KMS-11 (cell line): Measurements from ENCODE around the gene SMPD3.

Source experiments
- H2AFZ ChIP-seq: fragments of 200-600 bp; sonication (generic); 2 replicates; pipeline ENCODE4 v1.6.1; 2016; ENCODE audit warnings: antibody characterized with exemption, mixed run types, low read depth
- H3K27ac ChIP-seq: fragments of 200-600 bp; sonication (generic); 2 replicates; pipeline ENCODE4 v1.6.1; 2016; ENCODE audit warnings: mild to moderate bottlenecking, mixed run types
- H3K27me3 ChIP-seq: fragments of 200-600 bp; sonication (generic); 2 replicates; pipeline ENCODE4 v1.6.1; 2017; ENCODE audit warnings: mild to moderate bottlenecking, low read depth, mixed run types, moderate library complexity; ENCODE audit not compliant: insufficient read depth
- H3K36me3 ChIP-seq: fragments of 200-600 bp; sonication (generic); 2 replicates; pipeline ENCODE4 v1.6.1; 2017; ENCODE audit warnings: mild to moderate bottlenecking, mixed run types; ENCODE audit not compliant: insufficient read depth
- H3K4me1 ChIP-seq: fragments of 200-600 bp; sonication (generic); 2 replicates; pipeline ENCODE4 v1.6.1; 2016; ENCODE audit warnings: mild to moderate bottlenecking, low read depth, mixed run types; ENCODE audit not compliant: poor library complexity, severe bottlenecking
- H3K4me2 ChIP-seq: fragments of 200-600 bp; sonication (generic); 2 replicates; pipeline ENCODE4 v1.7.0; 2016; ENCODE audit warnings: mild to moderate bottlenecking, mixed run types
- H3K4me3 ChIP-seq: fragments of 200-600 bp; sonication (generic); IDR thresholded peaks from 2 replicates; pipeline ENCODE4 v1.6.1; 2017; ENCODE audit warnings: low read depth, low read length, mixed read lengths; ENCODE audit not compliant: insufficient read depth
- H3K79me2 ChIP-seq: fragments of 200-600 bp; sonication (generic); 2 replicates; pipeline ENCODE4 v1.6.1; 2016; ENCODE audit warnings: low read depth, mixed run types; ENCODE audit not compliant: insufficient read depth
- H3K9ac ChIP-seq: fragments of 200-600 bp; sonication (generic); 2 replicates; pipeline ENCODE4 v1.6.1; 2016; ENCODE audit warnings: mild to moderate bottlenecking, mixed run types
- H4K20me1 ChIP-seq: fragments of 200-600 bp; sonication (generic); 2 replicates; pipeline ENCODE4 v1.6.1; 2016; ENCODE audit warnings: mild to moderate bottlenecking, mixed run types; ENCODE audit not compliant: insufficient read depth
- TF ChIP-seq, protein P1 (sequence below): fragments of 200-600 bp; sonication (generic); conservative IDR thresholded peaks from 2 replicates; pipeline ENCODE4 v1.6.1; 2017; ENCODE audit warnings: low read depth, mild to moderate bottlenecking, antibody characterized with exemption, low read length, moderate library complexity, mixed read lengths

Gene SMPD3

DNA sequence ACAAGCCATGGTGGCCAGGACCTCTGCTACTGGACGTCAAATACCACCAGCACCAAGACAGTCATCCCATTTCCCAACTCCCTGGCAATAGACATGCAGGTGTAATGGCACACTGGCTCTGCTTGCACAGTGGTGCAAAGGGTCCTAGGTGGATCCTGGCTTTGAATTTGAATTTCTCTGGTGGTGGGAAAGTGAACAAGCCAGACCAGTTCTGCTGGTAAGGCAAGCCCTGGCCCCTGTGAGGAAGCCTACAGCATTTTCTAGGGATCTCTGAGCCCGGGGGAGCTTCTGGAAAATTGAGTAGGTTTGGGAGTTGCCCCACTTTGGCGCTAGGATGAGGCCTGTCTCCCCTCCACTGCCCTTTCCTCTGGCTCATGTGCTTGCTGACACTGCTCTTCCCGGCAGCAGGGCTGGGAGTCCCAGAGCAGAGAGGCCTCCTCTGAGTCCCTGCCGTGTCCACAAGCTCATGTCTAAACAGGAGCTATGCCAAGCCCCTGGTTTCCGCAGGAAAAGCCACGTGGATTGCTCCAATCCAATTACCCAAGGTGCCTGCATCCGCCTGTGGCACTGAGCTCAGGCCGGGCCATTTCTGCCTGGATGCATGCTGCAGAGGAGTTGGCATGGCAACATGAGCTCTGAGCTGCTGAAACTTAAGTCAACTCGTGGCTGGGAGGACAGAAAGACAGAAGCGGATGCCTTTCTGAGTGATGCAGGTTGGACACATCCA lies 70.5 kb downstream of the SMPD3 start:
- Histone ChIP-seq H3K27me3 (no peaks in the 10 kb centered on the region), H2AFZ (no peak overlapping the region), H3K27ac (peak overlapping the region; percentile 94), H3K4me1 (peaks cover 82% of the 10 kb centered on the region), H3K9ac (no peak overlapping the region), H3K4me3 (no peak overlapping the region), H3K79me2 (no peaks in the 10 kb centered on the region), H3K4me2 (peak overlapping the region; percentile 69; the same call in 1 of the 2 replicates), H4K20me1 (no peaks in the 10 kb centered on the region), H3K36me3 (no peaks in the 10 kb centered on the region)
- TF ChIP-seq, protein P1, sequence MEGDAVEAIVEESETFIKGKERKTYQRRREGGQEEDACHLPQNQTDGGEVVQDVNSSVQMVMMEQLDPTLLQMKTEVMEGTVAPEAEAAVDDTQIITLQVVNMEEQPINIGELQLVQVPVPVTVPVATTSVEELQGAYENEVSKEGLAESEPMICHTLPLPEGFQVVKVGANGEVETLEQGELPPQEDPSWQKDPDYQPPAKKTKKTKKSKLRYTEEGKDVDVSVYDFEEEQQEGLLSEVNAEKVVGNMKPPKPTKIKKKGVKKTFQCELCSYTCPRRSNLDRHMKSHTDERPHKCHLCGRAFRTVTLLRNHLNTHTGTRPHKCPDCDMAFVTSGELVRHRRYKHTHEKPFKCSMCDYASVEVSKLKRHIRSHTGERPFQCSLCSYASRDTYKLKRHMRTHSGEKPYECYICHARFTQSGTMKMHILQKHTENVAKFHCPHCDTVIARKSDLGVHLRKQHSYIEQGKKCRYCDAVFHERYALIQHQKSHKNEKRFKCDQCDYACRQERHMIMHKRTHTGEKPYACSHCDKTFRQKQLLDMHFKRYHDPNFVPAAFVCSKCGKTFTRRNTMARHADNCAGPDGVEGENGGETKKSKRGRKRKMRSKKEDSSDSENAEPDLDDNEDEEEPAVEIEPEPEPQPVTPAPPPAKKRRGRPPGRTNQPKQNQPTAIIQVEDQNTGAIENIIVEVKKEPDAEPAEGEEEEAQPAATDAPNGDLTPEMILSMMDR, result no peak

DNA sequence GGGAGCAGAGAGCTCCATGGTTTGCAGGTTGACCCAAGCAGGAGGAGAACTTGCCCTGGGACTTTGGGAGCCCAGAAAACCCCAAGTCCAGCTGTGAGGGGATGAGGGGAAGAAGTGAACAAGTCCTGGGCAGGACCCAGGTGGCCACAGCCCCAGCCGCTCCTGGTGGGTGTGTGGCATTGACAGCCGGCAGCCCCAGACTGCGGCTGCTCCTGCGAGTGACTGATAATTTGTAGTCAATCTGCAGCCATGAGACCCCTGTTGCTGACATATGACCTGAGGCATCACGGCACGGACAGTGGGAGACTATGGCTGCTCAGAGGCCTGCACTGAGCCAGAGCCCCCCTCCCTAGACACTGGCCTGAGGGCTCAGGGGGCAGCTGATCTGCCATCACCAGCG lies 71.1 kb downstream of the SMPD3 start:
- Histone ChIP-seq H3K27ac (no peak overlapping the region), H2AFZ (no peak overlapping the region), H3K27me3 (no peaks in the 10 kb centered on the region), H3K4me3 (no peak overlapping the region), H3K4me1 (peaks cover 82% of the 10 kb centered on the region), H3K4me2 (no peak overlapping the region; the same call in 1 of the 2 replicates), H3K36me3 (no peaks in the 10 kb centered on the region), H4K20me1 (no peaks in the 10 kb centered on the region), H3K9ac (no peak overlapping the region), H3K79me2 (no peaks in the 10 kb centered on the region)
- TF ChIP-seq, protein P1, result no peak

DNA sequence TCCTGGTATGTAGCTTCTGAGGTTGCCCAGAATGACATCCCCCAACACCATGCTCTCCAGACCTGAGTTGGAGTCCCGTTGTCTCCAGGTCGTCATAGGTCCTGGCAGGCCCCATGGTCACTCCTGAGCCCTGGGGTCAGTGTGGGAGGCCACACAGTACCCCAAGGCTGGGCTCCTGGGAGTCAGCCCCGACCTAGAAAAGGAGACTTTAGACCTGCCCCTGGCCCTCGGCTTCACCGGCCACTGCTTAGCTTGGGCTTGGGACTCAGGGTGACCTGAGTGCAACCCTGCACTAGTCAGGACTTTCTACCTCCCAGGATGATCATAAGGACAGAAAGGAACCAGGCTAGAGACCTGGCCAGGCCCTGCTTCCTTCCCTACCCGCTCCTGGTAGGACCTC lies 71.7 kb downstream of the SMPD3 start:
- TF ChIP-seq, protein P1, result no peak
- H3K79me2 ChIP-seq, result no peaks in the 10 kb centered on the region
- no peak overlapping the region for H2AFZ ChIP-seq

DNA sequence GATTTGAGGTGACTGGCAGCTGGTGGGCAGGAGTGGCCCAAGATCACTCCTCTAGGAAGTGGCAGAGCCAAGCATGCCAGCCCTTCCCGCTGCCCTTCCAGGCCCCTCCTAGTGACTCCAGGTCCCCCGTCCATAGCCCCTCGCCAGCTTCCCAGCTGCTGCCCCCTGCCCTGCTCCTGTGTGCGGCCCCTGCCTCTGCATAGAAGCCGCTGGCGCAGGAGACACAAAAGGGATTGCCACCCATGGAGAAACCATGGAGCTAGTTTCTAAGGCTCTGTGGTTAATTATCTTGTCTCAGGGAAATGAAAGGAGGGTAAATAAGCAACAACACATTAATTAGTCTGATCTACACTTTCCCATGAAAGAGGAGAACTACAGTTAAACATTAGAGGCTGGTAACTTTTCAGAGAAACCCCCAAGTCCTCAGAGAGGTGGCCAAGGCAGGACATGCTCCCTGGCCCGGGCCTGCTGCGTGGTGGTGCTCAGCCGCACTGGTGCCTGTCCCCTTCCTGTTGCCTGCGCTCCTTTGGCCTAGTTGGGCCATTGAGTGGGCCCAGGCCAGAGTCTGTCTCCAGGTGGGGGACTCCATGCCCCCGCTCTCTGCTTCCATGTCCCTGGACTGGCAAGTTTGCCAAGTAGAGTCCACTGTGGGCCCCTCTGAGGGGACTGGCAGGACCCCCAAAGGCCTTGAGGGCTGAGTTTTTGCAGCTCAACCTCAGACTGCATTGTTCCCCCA lies 72.3 kb downstream of the SMPD3 start:
- Histone ChIP-seq H3K4me3 (no peak overlapping the region), H3K9ac (no peak overlapping the region), H3K27me3 (no peaks in the 10 kb centered on the region), H3K27ac (no peak overlapping the region), H2AFZ (no peak overlapping the region), H3K79me2 (no peaks in the 10 kb centered on the region), H3K4me1 (peaks cover 81% of the 10 kb centered on the region), H3K36me3 (no peaks in the 10 kb centered on the region), H3K4me2 (no peak overlapping the region), H4K20me1 (no peaks in the 10 kb centered on the region)
- TF ChIP-seq, protein P1, result no peak

More for the DNA sequence above, 71.7 kb downstream of the SMPD3 start:
- no peak overlapping the region for H3K4me3 ChIP-seq
- H3K27ac ChIP-seq, result no peak overlapping the region
- H3K9ac ChIP-seq, result no peak overlapping the region
- H3K4me1 ChIP-seq, result peaks cover 82% of the 10 kb centered on the region
- H3K27me3 ChIP-seq, result no peaks in the 10 kb centered on the region
- H3K36me3 ChIP-seq, result no peaks in the 10 kb centered on the region
- no peaks in the 10 kb centered on the region for H4K20me1 ChIP-seq
- H3K4me2 ChIP-seq, result no peak overlapping the region
